Hematopoietic multipotent progenitor cell (in vitro differentiated cells): ENCODE results near the gene IZUMO2. TPM values are rescaled to one million over a fixed set of nuclear protein-coding genes. Genes with fewer than 3 reads are reported as not detected.

Experiments used
- DNase-seq, 3 donors: peaks; one replicate each; pipeline ENCODE4 v3.0.0-alpha.2; 2011 to 2015; ENCODE audit warnings: low read depth in 2 of 3, low spot score in 2 of 3
- total RNA-seq: library from RNA; depleted of rRNA; stranded (reverse); fragments of >200 nt; gene quantifications from one replicate; pipeline ENCODE4 v1.2.3, GENCODE V29; 2012

IZUMO2 gene
- not detected for total RNA-seq

DNA sequence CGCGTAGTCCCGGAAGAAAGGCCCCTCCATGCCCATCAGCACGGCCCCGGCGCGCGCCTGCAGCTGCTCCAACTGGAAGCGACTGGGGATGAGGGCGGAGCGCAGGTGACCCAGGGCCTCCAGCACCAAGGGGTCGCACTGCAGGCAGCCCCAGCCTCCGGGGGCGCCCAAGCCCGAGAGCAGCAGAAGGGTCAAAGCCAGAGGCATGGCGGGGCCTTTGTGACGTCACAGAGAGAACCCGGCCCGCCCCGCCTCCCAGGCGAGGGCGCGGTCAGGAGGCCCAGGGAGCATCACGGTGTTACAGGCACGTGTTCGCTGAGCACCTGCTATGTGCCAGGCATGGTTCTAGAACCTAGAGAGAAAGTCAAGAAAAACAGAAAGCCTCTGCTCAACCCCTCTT is at the start of gene IZUMO2:
IZUMO2 (minus strand) TSS at position 294 of the 400 bp plus-strand sequence; CDS start at position 207, 87 bp downstream.
- no peak for DNase-seq

DNA sequence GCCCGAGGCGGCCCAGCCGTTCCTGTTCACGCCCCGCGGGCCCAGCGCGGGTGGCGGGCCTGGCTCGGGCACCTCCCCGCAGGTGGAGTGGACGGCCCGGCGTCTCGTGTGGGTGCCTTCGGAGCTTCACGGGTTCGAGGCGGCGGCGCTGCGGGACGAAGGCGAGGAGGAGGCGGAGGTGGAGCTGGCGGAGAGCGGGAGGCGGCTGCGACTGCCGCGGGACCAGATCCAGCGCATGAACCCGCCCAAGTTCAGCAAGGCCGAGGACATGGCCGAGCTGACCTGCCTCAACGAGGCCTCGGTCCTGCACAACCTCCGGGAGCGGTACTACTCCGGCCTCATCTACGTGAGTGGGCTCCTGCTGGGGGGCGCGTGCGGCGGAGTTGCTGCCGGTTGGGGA is 47.3 kb upstream of the IZUMO2 start:
- DNase-seq: no peak

DNA sequence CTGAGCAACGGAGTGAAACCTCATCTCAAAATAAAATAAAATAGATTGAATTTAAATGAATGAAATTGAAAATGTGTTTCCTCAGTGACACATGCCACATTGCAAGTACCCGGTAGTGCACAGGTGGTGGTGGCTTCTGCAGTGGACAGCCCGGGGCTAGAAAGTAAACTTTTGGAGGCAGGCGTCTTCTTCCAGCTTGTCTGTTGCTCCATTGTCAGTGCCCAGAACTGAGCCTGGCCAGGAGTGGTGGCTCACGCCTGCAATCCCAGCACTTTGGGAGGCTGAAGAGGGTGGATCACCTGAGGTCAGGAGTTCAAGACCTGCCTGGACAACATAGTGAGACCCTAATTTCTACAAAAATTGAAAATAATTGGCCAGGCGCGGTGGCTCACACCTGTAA is 46.0 kb upstream of the IZUMO2 start:
- no peak for DNase-seq

DNA sequence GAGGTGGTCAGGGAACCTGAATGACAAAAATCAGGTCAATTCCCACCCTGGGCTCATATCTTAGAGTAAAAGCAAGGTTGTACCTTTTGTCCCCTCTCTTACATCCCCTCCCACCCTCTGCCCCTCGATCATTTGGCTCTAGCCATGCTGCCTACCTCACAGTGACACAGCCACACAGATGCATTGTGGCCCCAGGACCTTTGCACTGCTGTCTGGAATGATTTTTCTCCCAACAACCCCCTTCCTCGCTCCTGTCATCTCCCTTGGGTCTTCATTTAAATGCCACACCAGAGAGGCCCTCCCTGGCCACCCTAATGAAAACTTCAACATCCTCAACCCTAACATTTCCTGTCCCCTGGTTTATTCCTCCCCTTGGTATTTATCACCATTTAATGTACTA is 44.6 kb upstream of the IZUMO2 start:
- no peak for DNase-seq

DNA sequence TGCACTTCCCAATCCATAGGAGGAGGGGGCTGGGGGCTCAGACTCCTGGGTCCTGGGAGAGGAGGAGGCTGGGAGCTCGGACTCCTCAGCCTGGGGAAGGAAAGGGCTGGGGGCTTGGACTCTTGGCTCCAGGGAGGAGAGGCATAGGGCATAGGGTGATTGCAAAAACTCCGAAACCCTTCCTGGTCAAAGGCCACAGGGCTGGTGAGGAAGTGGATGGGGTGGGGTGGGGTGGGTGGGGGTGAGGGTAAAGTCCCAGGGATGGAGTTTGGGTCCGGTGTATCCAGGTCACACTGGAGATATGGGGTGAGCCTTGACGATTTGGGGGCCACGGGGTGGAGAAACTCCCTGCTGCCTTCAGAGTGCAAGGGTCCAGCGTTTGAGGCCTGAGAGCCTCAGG is 43.1 kb upstream of the IZUMO2 start:
- DNase-seq: no peak

DNA sequence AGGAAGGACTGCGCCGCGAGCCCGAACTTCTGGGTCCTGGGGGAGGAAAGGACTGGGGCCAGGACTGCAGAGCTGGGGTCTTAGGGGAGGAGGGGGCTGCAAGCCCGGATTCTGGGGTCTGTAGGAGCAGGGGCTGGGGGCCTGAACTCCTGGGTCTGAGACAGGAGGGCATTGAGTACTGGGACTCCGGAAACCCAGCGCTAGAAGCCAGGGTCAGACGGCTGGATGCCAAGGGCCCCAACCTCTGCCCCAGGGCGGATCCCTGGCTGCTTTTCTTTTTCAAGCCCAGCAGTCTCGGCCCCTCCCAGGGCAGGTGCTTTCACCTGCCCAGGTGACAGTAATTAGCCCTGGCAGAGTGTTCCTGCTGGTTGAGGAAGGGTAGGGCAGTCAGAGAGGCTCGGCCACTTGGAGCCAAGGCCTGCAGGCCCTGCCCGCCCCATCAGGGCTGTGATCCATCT is 42.6 kb upstream of the IZUMO2 start:
- DNase-seq: no peak

DNA sequence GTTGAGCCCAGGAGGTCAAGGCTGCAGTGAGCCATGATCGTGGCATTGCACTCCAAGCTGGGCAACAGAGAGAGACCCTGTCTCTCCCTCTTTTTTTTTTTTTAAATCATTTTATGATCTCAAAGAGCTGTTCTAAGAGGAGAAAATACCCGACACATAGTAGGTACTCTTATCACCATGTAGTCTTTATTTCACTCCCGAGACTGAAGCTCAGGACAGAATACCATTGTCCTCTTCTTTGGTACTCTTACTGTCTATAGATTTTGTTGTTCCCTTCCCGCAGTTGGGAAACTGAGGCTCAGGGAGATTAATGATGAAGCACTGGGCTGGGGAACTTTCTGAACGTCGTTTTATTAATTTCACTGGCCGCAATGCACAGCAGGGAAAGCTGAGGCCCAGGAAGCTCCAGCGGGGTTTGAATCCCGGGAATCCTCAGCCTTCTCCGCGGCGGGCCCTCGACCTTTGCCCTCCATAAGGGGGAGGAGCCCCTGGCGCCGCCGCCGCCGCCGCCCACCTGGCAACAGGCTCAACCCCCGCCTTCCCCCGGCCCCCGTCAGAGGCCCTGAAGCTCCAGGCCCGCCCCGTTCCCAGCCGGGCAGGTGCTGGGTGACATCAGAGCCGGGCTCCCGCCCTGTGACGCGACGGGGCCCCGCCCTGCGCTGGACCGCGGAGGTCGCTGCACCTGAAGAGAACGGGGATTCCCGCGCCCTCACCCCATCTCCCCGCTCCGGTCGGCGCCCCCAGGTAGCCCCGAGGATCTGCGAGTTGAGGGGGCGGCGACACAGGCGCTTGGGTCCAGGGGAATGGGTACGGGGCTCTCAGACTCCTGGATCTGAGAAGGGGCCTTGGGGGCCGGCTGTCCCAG is 42.0 kb upstream of the IZUMO2 start:
- DNase-seq: peak in 1 of 3 donors; percentile 15

DNA sequence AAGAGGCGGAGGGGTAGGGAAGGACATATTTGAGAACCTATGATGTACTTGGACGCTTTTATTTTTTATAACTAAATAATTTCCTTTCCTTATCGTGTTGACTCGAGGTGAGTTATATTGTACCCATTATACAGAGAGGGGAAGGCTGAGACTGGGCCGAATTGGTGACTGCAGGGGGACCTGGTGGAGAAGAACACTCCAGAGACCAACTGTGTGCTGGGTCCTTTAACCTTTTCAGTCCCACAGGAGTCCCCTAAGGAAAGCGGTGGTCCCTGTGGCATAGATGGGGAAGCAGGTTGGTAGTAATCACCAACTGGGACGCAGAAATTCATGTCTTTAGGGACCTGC is 41.0 kb upstream of the IZUMO2 start:
- DNase-seq: no peak

DNA sequence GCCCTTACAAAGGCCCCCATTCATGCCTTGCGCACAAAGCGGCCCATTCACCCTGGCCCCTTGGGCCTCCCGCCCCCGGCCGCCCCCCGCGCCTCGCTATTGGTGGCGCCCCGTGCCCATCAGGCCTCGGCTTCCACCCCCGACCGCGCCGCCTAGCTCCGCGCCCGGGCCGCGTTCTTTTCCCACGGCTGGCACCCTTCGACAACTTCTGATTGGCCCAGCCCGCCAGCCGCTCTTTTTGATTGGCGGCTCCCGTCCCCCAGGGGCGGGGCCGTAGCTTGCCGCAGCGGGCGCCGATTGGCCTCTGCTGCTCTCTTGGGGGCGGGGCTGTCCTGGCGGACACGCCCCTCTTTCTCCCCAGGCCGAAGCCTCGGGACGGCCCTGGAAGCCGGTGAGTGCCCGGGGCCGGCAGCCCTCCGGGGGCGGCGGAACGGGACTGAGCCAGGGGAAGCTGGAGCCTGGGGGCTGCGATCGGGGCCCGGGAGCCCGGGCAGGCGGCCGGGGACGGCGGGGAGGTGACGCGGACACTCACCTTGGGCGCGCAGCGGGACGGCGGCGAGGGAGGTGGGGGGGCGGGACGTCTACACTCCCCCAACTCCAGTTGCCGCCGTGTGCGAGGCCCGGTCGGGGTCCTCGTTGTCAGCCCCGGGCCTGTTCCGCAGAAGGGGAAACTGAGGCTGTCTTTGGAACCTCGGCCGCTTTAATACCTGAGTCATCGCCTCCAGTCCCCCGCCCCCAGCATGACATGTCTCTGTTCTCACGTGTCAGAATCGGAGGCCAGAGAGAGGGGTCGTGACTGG is 40.4 kb upstream of the IZUMO2 start, which contains the start of gene MYH14:
MYH14 (plus strand) TSS at position 342 of the 800 bp plus-strand sequence. CDS start 6,744 bp downstream, outside the sequence.
- DNase-seq: peak in 2 of 3 donors; percentile 67 to 71

DNA sequence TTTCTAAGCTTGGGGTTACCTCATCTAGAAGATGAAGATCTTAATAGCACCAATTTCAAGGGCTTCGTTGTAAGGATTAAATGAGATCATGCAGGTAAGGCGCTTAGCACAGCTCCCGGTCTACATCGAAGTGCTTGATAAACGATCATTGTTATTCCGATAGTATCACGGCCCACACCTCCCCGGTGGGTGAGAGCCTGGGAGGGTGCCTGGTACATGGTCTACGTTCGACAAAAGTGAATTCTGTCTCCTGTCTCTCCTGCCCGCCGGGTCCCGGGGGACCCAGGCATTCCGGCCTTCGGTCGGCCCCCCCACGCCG is 39.8 kb upstream of the IZUMO2 start:
- no peak for DNase-seq

DNA sequence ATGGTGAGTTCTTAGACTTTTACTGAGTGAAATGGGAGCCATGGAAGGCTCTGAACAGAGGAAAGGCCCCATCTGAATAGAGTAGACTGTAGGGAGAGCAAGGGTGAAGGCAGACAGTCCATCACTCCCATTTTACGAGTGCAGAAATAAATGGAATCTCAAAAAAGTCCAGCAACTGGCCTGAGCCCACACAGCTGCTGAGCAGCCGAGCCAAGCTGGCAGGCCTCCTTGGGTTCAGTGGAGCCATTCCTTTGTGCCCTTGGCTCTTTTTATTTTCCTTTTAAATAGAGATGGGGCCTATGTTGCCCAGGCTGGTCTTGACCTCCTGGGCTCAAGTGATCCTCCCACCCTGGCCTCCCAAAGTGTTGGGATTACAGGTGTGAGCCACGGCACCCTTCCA is 39.3 kb upstream of the IZUMO2 start:
- no peak for DNase-seq

DNA sequence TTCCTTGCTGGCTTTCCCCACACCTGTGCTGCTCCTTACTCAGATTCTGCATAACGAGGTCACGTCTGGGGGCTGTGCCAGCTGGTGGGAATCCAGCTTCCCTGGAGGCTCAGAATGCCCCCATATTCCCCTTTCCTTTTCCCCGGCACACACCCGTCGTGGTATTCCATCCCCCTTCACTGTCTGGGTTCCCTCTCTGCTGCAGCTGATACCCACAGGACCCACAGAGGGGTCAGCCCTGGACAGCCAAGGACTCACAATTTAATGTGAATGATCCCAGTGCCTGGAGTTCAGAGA is 36.1 kb upstream of the IZUMO2 start:
- no peak for DNase-seq

DNA sequence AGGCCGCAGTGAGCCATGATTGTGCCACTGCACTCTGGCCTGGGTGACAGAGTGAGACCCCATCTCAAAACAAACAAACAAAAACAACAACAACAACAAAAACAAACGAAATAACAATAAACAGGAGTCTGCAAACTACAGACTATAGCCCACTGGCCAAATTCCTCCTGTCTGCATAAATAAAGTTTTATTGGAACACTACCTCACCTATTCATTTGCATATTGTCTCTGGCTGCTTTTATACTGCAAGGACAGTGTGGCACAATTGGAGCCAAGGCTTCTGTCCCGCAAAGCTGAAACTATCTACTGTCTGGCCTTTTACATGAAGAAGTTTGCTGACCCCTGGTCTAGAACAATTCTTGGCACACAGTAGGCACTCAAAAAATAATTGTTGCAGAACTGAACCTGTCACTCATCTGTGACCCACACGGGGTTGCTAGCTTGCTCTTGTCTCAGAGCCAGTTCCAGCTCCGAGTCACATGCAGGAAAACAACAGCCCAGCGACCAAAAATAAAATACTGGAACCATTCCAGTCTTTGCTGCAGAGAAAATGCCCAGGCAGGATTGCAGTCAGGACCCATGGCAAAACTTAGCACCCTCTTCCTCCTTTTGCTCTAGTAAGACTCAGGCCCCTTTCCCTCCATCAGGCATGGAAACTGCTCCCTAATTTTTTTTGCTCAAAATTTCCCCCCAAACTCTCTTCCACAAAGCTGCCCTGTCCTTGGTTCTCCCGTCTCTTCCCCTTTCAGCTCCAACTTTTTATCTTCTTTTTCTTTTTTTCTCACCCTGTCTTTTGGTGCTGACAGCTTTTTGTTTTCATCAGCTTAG is 35.6 kb upstream of the IZUMO2 start:
- no peak for DNase-seq

DNA sequence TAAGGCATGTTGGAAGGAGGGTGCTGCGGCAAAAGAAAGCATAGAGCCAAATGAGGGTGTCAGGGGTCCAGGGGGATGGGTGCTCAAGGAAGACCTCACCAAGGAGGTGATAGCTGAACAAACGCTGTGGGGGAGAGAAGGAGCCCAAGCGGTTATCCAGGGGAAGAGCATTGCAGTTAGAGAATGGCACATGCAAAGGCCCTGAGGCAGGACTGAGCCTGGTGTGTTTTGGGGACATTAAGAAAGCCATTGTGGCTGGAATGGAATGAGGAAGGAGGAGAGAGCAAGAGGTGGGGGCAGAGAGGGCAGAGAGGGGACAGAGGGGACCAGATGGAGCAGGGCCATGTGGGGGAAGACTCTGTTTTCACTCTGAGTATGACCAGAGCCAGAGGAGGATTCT is 34.3 kb upstream of the IZUMO2 start:
- DNase-seq: no peak

DNA sequence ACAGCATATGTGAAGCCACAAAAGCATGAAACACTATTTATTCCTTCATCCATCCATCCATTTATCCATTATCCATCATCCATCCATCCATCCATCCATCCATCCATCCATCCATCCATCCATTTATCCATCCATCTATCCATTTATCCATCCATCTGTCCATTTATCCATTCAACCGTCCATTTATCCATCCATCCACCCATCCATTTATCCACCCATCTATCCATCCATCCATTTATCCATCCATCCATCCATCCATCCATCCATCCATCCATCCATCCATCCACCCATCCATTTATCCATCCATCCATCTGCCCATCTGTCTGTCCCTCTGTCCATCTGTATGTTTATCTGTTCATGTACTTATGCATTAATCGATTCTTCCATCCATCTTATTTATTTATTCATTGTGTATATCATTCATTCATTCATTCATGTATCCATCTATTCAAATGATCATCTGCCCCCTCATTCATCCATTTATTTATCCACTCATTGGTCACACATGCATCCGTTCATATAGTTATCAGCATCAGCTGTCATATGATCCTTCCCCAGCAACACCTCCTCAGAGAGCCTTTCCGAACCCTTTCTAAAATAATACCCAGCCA is 33.3 kb upstream of the IZUMO2 start:
- DNase-seq: no peak

DNA sequence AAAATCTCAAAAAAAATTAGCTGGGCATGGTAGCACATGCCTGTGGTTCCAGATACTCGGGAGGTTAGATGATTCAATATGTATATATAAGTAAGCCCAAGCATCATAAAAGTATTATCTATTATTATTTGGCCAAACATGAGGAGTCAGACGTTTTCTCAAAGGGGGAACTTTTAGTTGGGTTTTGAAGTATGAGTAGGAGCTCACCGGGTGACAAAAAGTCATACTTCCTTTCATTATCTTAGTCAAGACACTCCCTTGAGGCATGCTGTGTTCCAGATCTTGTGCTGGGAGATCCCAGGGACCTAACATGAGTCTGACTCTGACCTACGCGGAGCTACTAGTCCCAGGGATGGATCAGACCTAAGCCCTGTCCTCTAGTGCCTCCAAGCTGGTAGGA is 32.1 kb upstream of the IZUMO2 start:
- DNase-seq: no peak

DNA sequence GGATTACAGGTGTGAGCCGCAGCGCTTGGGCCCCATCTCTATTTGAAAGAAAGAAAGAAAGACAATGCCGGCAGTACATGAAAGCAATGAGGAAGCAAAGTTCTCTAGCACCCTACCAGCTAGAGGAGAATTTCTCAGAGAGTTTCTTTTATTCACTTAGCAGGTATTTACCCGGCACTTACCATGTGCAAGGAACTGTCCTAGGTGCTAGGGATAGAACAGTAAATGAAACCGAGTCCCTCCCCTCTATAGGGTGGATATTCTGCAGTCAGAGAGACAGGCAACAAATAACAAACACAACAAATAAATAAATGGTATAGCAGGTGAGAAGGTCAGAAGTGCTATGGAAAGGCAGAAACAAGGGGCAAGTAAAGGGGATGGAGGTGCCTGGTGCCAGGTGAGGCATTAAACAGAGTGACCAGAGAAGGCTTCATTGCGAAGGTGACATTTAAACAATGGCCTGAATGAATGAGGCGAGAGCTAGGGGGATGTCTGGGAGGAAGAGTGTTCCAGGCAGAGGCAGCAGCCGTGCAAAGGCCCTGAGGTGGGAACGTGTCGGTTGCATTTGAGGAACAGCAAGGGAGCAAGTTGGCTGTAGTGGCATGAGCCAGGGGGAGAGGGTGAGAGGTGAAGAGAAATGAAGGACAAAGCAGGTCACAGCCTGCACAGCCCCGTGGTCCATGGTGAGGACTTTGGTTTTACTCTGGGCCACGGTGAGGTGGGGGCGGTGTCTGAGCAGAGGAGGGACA is 29.6 kb upstream of the IZUMO2 start:
- DNase-seq: no peak

DNA sequence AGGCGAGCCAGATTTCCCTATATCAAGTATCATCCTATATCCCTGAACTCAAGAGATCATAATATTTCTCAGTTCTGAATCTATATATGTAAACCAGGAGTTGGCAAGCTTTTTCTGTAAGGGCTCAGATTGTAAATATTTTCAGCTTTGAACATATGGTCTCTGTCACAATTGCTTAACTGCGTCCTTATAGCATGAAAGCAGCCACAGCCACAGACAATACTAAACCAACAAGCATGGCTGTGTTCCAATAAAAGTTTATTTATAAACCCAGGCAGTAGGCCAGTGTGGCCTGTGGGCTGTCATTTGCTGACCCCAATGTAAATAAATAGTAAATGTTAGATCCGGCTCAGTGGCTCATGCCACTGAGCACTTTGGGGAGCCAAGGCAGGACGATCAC is 28.1 kb upstream of the IZUMO2 start:
- no peak for DNase-seq

DNA sequence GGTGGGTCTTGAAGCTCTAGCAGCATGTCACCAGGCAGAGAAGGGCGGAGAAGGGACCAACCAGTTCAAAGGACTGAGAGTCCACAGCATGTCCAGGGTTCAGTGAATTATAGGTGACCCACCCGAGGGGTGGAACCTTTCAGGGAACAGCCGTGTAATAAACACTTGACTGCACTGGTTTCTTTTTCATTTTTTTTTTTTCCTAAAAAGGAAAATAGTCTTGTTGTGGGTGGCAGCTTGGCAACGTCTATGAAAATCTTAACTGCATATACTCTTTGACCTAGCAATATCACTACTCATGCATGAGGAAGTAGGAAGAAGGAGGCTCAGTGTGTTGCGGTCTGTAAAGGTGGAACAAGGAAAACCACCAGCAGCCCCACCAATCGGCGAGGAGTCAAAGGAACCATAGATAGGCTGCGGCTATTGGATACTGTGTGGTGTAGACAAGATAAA is 27.4 kb upstream of the IZUMO2 start:
- DNase-seq: no peak

DNA sequence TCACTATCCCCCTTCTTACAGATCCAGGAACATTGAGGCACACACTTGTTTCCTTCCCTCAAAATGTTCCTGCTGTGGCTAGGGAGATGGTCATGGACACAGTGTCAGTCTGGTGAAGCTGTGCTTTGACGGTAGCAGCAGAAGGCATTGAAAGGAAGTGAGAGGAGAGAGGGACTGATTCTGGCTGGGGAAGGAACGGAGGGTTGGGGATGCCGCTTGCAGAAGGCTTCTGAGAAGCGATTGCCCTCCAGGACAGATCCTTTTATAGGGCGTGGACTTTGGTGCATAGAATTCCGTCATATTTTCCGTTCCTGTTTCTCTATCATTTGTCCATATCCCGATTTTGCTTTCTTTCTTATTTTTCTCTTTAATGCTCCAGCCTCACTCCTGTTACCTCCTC is 26.2 kb upstream of the IZUMO2 start:
- no peak for DNase-seq
